GM19372 (cell line): Measurements from ENCODE around the gene COX4I1.

Experiments
- ATAC-seq: cut with Tn5 transposase; IDR thresholded peaks from one replicate; pipeline ENCODE4 v1.9.1; 2021; ENCODE audit warnings: mild to moderate bottlenecking, low read depth, moderate library complexity; ENCODE audit not compliant: unreplicated experiment

The COX4I1 gene

DNA sequence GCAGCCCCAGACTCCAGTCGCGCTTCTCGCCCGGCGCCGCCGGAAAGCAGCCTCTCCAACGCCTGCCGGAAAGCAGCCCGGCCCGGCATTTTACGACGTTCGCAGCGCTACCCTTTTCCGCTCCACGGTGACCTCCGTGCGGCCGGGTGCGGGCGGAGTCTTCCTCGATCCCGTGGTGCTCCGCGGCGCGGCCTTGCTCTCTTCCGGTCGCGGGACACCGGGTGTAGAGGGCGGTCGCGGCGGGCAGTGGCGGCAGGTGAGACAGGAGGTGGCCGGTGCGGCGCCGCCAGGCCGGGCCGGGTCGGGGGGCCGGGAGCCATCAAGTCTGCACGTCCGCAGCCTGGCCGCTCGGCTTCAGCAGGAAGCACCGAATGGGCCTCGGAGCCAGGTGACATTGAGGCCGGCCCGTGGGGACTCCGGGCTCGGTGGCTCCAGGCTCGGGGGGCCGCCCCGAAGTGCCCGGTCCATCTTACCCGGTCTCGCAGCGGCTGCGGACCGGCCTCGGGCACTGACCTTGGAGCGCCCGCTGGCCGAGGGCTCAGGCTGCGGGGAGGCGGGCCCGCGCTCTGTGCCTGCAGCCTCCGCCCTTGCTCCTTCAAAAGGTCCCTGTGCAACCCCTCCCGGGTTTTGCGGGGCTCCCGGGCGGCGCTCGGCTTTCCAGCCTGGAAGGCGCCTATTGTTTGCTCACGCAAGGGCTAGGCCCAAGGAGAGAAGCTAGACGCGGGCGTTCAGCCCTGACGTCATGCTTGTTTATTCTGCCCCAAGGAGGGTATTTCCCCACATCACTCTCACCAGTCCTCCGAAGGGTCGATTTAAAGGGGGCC, at the start of gene COX4I1, which contains the start of gene EMC8:
TSS of gene COX4I1 (plus strand) at position 199 of the 824 bp plus-strand sequence. CDS start 1,511 bp downstream, outside the sequence.
TSS of gene EMC8 (minus strand) at position 48 of the 824 bp plus-strand sequence. CDS start 249 bp downstream, outside the sequence.
- ATAC-seq, result peak; percentile 90

DNA sequence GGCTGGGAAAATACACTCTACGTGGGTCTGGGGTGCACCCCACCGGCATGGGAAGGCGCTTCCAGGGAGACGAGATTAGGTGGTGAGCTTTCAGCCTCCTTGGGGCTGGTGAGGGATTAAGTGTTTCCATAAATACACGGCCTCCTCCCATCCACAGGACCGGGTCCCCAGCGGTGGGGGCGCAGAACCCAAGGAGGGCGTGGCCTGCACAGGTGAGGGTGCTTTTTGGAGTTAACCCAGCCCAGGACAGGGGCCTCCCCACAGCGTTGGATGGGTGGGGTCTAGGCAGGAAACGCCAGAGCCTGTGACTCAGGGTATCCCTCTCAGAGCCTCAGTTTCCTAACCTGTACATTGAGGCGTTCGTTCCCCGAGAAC, 49.7 kb upstream of the COX4I1 start:
- ATAC-seq, result no peak

GRCh38 chr16:85750146-85750826, 49.2 kb upstream of the COX4I1 start:
- ATAC-seq, result no peak

- ATAC-seq, result no peak
Observed at GRCh38 chr16:85750827-85751697, 48.4 kb upstream of the COX4I1 start, which contains the start of gene C16orf74. Gene C16orf74 (minus strand): TSS chr16:85751096. CDS start chr16:85735217, 15,879 bp downstream.

GRCh38 chr16:85751698-85752501, 47.6 kb upstream of the COX4I1 start:
- ATAC-seq, result no peak

DNA sequence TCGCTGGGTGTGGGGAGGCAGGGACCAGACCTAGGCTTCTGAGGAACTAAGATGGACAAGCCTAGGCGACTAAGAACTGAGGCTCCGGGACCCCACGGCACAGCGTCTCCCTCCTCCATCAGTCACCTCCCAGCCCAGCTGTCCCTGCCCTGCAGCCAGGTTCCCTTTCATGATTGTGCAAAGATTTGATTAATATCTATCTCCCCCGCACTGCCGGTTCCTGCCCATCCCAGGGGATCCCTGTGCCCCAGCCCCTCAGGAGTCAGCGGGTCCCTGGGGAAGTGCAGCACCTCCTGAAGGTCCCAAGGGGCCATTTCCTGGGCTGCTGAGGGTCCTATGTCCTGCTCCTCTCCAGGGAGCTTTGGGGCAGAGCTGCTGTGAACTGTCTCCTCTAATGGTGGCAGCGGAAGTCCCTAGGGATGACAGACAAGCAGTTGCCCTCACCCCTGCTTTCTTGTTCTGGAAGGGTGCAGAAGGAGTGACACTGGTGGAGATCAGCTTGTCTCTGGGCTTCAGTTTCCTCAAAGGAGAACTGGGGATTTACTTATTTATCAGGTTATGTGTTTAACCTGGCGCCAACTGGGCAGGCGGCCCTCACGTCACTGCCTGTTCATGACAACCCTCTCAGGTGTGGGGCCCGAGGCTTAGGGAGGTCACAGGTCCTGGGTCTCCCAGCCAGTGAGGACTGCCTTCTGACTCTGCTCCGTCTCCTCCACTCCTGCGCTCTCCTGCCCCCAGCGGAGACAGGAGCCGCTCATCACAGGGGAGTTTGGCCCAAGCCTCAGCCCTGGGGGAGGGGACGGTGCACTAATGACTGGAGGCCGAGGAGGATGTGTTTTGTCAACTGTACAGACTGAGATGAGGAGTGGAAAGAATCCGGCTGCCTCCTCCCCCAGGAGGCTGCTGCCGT, 46.7 kb upstream of the COX4I1 start:
- no peak for ATAC-seq

- ATAC-seq, result no peak
Observed at GRCh38 chr16:85753559-85753958, 45.9 kb upstream of the COX4I1 start.

DNA sequence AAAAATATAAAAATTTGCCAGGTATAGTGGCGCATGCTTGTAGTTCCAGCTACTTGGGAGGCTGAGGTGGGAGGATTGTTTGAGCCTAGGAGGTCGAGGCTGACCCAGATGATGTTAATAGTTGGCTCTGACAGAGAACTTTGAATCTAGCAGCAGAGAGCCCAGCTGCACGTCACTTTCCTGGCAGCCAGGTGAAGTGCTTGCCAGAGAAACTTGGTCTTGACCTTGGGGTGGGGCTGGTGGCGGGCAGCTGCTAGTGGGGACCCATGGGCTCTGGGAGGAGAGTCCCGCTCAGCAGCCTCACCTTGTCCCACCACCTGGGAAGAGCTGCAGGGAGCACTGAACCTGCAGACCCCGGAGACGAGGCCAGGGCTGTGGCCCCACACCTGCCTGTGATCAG, 45.5 kb upstream of the COX4I1 start:
- no peak for ATAC-seq

- ATAC-seq, result no peak
Observed at GRCh38 chr16:85754413-85754812, 45.1 kb upstream of the COX4I1 start.

DNA sequence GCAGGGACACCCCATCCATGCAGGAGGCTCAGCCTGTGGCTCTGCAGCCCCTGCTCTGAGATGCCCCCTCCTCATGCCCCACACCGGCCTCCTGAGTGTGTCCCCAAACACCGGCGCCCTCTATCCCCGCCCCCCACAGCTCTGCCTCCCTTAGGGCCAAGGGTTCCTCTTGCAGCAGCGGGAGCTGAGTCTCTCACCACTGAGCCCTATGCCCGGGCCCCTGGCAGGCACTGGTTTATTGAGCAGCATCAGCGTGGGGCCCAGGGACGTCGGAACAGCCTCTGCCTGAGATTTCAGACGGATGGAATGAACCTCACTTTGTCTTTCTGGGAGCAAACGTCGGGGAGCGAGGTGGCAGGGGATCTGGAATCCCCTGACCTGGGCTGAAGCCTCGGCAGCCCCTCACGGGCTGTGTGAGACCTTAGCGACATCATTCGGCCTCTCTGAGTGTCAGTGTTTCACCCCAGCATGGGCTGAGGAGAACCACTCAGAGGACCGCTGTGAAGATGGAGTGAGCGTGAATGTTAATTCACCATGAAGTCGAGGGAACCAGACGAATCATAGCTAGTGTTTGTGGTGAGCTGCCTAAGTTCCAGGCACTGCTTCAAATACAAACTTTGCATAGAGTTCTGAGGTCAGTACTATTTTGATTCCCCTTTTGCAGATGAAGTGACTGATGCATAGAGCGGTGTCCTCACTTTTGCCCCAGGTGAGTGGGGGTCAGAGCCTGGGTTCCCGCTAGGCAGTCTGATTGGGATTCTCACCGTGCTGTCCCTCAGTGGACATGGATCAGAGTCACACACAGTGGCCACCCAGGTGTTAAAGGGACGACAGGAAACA, 43.3 kb upstream of the COX4I1 start:
- ATAC-seq, result no peak

DNA sequence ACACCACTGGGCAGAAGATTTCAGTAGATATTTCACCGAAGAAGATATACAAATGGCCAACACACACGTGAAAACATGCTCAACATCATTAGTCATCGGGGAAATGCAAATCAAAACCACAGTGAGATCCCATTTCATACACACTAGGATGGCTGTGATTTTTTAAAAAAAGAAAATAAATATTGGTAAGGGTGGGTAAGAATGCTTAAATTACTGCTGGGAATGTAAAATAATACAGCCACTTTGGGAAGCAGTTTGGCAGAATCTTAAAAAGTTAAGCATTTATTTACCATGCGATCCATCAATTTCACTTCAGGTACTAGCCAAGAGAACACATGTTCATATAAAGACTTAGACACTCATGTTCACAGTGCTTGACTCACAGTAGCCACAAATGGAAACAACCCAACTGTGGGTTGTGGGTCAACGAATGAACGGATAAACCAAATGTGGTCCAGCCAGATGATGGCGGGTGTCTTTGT, 42.1 kb upstream of the COX4I1 start:
- ATAC-seq, result no peak

DNA sequence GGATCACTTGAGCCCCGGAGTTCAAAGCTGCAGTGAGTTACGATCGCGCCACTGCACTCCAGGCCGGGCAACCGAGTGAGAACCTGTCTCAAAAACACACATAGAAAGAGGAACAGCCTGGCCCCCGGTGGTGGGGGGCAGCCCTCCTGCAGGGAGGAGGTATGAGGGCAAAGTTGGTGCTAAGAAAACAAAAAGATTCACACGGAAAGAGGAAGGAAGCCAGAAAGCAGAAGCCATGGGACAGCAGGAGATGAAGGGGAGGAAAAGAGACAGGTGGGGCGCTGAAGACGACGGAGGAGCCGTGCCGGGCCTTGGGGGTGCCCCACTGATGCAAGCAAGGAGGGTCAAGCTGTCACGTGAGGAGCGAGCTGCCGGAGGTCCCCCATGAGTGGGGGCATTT, 40.4 kb upstream of the COX4I1 start:
- ATAC-seq, result no peak

DNA sequence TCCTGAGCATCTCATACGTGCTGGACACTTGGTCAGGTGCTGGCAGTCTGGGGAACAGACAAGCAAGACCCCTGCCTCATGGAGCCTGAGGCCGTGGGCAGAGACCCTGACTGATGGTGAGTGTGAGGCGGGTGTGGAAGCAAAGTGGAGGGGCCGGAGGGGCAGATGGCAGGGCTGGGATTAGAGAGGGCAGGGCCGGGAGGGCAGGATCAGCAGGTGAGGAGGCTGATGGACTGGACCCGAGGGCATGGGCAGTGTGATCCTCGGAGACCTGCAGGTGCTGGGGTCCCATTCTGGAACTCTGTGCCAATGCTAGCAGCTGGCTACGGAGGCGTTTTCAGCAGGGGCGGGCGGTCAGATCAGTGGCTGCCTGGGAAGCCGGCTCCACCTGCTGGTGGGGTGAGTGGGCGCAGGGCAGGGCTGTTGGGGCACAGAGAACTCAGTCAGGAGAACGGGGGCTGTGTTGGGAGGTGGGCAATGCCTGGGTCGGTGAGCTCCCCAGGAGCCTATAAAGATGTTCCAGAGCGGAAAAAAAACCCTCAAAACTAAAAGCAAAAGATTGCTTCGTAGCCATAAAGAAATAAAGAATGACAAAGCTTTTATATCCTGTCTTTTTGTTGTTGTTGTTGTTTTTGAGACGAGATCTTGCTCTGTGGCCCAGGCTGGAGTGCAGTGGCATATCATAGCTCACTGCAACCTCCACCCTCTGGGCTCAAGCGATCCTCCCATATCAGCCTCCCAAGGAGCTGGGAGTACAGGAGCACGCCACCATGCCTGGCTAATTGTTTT, 39.7 kb upstream of the COX4I1 start:
- ATAC-seq, result no peak

DNA sequence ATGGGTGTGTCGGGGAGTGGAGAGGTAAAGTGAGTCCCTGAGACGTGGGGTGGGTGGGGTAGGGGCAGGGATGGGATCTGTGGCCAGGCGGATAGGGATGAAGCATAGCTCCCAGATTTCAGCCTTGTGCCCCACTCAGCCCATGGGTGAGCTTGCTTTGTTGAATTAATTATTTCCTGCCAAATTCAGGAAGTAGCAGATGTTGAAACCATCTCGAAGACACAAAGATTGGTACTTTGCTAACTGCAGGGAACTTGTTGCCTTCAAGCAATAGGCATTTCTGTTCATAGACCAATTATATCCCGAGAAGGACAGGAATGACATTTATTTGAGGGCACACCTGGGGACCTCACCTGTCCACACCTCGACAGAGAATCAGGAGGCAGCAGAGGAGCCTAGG, 37.6 kb upstream of the COX4I1 start:
- no peak for ATAC-seq

- ATAC-seq, result no peak
Observed at GRCh38 chr16:85762970-85763369, 36.5 kb upstream of the COX4I1 start.

DNA sequence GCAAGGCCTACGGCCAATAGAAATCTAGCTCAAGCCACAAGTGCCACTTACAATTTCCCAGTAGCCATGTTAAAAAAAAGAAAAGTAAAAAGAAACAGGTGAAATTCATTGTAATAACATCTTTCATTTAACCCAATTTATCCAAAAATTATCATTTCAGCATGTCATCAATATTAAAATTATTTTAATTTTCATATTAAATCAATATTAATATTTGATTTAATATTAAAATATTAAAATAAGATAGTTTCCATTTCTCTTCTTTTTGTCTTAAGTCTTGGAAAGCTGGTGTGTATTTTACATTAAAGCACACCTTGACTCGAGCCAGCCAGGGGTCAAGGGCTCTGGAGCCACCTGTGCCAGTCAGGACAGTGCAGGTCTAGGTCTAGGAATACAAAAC, 35.9 kb upstream of the COX4I1 start:
- ATAC-seq, result no peak

DNA sequence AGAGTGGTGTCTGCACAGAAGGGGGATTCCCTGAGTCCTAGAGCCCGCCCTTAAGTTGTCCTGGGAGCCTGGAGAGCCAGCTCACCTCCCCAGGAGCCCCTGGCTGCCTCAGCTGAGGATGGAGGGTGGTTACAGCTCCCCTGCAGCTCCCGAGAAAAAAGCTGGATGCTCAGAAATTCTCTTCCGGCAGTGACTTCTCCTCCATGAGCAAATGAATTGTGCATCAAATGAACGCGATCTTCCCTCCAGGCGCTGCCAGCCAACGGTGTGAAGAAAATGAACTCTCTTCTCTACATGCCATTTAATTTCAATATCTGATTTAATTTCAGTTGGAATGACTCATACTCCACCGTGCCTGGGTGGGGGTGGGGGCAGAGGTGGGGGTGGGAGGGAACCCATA, 34.3 kb upstream of the COX4I1 start:
- no peak for ATAC-seq
